Neural cell (in vitro differentiated cells): ENCODE data around the gene PTPRG.

ENCODE experiments used
- CTCF ChIP-seq: fragments of 450-650 bp; IDR thresholded peaks from 2 replicates; pipeline ENCODE4 v1.5.1; 2014; ENCODE audit warnings: antibody characterized with exemption, mild to moderate bottlenecking, moderate library complexity; ENCODE audit not compliant: poor library complexity, severe bottlenecking
- EP300 ChIP-seq: fragments of 450-650 bp; conservative IDR thresholded peaks from 2 replicates; pipeline ENCODE4 v1.6.1; 2014; ENCODE audit warnings: antibody characterized with exemption, mild to moderate bottlenecking, moderate library complexity; ENCODE audit not compliant: poor library complexity, severe bottlenecking
- EZH2 ChIP-seq: fragments of 200-600, 300-800 bp; shearing (Covaris generic), sonication (generic); IDR thresholded peaks from 2 replicates; pipeline ENCODE4 v1.6.1; 2014; ENCODE audit warnings: antibody characterized with exemption, low read length, borderline replicate concordance, mild to moderate bottlenecking; ENCODE audit not compliant: insufficient read depth, poor library complexity, severe bottlenecking
- POLR2AphosphoS5 ChIP-seq: IDR thresholded peaks from 2 replicates; pipeline ENCODE4 v1.6.1; 2012
- RAD21 ChIP-seq: fragments of 450-650 bp; conservative IDR thresholded peaks from 2 replicates; pipeline ENCODE4 v1.6.1; 2014; ENCODE audit warnings: antibody characterized with exemption, mild to moderate bottlenecking, moderate library complexity
- REST ChIP-seq: IDR thresholded peaks from 2 replicates; pipeline ENCODE4 v1.6.1; 2012; ENCODE audit warnings: borderline replicate concordance
- SMC3 ChIP-seq: fragments of 450-650 bp; conservative IDR thresholded peaks from 2 replicates; pipeline ENCODE4 v1.6.1; 2014; ENCODE audit warnings: antibody characterized with exemption, mild to moderate bottlenecking, moderate library complexity; ENCODE audit not compliant: poor library complexity
- TAF1 ChIP-seq: IDR thresholded peaks from 2 replicates; pipeline ENCODE4 v1.6.1; 2012; ENCODE audit warnings: low read depth

GRCh38 chr3:61907210-61907795 lies 345.9 kb downstream of the PTPRG start:
- no peak for TF ChIP-seq CTCF
- TF ChIP-seq RAD21: no peak
- no peak for TF ChIP-seq TAF1
- TF ChIP-seq POLR2AphosphoS5: no peak
- TF ChIP-seq EZH2: no peak
- TF ChIP-seq EP300: no peak
- no peak for TF ChIP-seq SMC3
- no peak for TF ChIP-seq REST
